KOPT-K1 (cell line): ENCODE results near the gene FRRS1.

Experiments used
- H3K27ac ChIP-seq: fragments of 200-600 bp; sonication (generic); 2 replicates; pipeline ENCODE4 v1.5.1; 2016; ENCODE audit warnings: antibody characterized with exemption, mild to moderate bottlenecking, low read depth, low read length; ENCODE audit not compliant: poor library complexity, severe bottlenecking
- H3K36me3 ChIP-seq: fragments of 200-600 bp; sonication (generic); 2 replicates; pipeline ENCODE4 v1.5.1; 2017; ENCODE audit warnings: antibody characterized with exemption, mild to moderate bottlenecking, low read length, moderate library complexity; ENCODE audit not compliant: insufficient read depth
- H3K9me3 ChIP-seq: fragments of 200-600 bp; sonication (generic); 2 replicates; pipeline ENCODE4 v1.5.1; 2017; ENCODE audit warnings: antibody characterized with exemption, low read length, mild to moderate bottlenecking; ENCODE audit not compliant: insufficient read depth, poor library complexity, severe bottlenecking

Gene FRRS1

DNA sequence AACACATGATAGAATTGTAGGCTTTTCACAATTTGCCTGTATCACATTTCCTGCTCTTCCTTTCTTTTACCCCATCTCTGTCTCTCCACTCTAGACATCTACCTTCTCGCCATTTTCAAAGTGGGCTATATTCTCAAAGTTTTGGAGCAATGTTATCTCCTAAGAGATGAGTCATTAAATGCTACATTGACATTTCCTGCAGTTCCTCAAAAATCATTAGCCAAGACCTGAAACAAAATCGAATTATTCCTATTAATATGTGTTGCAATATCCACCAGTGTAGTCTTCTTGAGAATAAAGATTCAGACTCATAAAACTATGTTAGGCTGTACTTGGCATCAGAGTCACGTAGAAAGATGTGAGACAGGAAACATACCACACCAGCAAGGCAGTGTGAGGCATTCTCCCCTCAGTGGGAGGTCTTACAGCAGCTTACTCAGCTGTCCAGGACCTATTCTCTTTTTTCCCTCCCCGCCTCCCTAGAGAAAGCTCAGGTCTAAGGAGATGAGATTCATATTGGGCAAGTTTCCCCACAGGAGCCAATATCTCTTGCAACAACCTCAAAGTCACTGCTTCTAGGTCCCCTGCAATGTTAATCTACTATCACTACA is 38.8 kb downstream of the FRRS1 start:
- H3K9me3 ChIP-seq: no peaks in the 10 kb centered on the region
- no peak overlapping the region for H3K27ac ChIP-seq
- H3K36me3 ChIP-seq: no peaks in the 10 kb centered on the region

DNA sequence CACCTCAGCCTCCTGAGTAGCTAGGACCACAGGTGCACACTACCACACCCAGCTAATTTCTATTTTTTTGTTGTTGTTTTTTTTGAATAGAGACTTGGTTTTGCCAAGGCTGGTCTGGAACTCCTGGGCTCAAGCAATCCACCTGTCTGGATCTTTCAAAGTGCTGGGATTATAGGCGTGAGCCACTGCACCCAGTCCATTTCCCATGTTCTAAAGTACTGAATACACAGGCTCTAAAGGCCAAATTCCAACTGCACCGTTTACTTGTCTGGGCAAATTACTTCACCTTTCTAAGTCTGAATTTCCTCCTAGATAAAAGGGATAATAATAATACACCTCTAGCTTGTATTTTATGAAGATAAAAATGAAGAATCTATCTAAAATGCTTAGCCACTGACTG is 39.6 kb downstream of the FRRS1 start:
- Histone ChIP-seq H3K27ac (no peak overlapping the region), H3K9me3 (no peaks in the 10 kb centered on the region), H3K36me3 (no peaks in the 10 kb centered on the region)

DNA sequence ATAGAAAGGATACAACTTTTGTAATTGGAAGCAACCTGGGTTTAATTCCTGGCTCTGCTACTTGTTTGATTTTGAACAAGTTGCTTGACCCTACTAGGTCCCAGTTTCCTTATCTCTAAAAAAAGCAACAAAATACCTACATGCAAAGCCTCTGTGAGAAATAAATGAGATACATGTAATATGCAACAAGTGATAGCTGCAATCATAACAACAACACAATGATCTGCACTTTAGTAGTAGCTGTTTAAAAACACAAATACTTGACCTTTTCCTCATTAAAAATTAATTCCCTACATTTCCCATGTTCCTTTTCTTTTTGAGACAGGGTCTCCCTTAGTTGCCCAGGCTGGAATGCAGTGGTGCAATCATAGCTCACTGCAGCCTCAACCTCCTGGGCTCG is 40.0 kb downstream of the FRRS1 start:
- H3K36me3 ChIP-seq: no peaks in the 10 kb centered on the region
- no peaks in the 10 kb centered on the region for H3K9me3 ChIP-seq
- H3K27ac ChIP-seq: no peak overlapping the region

DNA sequence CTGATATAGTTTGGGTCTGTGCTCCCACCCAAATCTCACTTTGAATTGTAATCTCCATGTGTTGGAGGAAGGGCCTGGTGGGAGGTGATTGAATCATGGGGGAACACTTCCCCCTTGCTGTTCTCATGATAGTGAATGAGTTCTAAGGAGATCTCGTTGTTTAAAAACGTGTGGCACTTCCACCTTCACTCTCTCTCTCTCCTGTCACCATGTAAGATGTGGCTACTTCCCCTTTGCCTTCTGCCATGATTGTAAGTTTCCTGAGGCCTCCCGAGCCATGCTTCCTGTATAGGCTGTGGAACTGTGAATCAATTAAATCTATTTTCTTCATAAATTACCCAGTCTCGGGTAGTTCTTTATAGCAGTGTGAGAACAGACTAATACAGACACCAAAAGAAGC is 40.4 kb downstream of the FRRS1 start:
- Histone ChIP-seq H3K9me3 (no peaks in the 10 kb centered on the region), H3K36me3 (no peaks in the 10 kb centered on the region), H3K27ac (no peak overlapping the region)

DNA sequence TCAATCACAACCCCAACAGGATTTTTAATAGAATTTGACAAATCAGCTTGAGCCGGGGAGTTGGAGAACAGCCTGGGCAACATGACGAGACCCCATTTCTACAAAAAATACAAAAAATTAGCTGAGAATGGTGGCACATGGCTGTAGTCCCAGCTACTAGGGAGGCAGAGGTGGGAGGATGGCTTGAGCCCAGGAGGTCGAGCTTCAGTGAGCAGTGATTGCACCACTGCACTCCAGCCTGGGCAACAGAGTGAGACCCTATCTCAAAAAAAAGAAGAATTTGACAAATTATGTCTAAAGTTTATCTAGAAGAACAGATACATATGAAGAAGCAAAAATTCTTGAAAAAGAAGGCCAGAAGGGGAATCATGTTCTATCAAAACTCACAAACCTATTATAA is 43.2 kb downstream of the FRRS1 start:
- no peaks in the 10 kb centered on the region for H3K36me3 ChIP-seq
- no peak overlapping the region for H3K27ac ChIP-seq
- no peaks in the 10 kb centered on the region for H3K9me3 ChIP-seq

DNA sequence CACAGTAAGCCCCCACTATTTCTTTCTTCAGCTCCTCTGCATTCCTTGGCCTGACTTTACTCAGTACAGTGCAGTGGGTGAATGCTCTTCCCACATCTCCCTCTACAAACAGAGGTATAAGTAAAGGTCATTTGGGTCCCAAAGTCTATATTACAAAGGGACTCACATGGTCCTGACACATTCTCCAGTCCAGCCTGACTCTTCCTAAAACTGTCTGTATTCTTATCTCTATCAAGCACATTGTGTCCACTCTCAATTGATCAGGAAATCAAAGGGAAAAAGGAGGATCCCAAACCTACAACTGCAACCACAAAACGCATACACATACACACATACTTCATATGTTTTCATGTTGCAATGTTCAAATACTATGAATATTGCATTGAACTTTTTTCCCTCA is 49.4 kb downstream of the FRRS1 start:
- H3K36me3 ChIP-seq: no peaks in the 10 kb centered on the region
- H3K9me3 ChIP-seq: no peaks in the 10 kb centered on the region
- no peak overlapping the region for H3K27ac ChIP-seq

DNA sequence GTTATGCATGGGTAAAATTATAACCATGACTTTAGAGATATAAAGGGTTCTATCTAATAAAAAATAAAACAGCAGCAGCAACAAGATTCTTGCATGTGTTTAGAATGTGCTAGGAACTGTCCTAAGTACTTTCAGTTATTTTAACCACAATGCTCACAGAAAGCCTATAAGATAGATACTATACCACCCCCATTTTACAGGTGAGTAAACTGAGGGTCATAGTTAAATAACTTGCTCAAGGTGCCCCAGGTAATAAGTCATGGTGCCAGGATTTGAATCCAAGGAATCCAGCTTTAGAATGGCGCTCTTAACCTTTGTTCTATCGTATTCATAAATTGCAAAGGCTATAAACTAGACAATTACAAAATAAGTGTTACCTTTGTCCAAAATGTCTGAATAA is 53.4 kb downstream of the FRRS1 start:
- H3K27ac ChIP-seq: no peak overlapping the region
- no peaks in the 10 kb centered on the region for H3K9me3 ChIP-seq
- H3K36me3 ChIP-seq: no peaks in the 10 kb centered on the region

DNA sequence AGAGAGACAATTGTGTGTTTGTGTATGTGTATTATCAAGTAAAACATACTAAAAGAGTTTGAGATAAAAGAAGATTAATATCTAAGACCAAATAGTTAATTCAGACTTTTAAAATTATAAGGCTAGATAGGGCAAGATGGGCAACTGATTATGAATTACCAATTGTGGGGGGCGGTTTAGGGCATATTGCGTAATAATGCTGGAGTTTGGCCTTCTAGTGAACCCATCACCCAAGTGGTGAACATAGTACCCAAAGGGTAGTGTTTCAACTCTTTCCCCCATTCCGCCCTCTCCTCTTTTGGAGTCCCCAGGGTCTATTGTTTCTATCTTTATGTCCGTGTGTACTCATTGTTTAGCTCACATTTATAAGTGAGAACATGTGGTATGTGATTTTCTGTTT is 55.4 kb downstream of the FRRS1 start:
- Histone ChIP-seq H3K36me3 (no peaks in the 10 kb centered on the region), H3K27ac (no peak overlapping the region), H3K9me3 (no peaks in the 10 kb centered on the region)

DNA sequence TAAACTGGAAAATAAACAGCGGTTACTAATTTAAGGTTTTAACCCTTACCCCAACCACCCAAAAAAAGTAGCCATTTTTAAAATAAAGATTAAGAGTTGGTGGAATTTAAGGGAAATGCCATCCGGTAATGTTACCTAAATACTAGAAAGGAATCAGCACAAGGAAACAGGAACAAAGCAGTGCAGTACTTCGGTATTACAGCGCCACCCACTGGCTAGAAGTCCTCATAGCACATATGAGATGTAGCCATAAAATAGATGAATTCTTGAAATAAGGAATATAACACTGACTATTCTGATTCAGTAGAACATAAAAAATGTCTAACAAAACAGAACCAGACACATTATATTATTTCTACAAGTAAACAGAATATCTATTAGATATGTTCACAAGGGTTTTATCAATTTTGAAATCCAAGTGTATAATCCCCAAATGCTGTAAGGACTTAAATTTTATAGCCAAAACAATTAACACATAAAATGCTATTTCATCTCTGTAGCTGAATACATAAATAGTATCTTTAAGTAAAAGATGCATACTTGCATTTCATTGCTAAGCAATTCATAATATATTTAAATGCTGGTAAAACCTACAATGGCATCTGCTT is 58.8 kb downstream of the FRRS1 start:
- no peaks in the 10 kb centered on the region for H3K36me3 ChIP-seq
- H3K27ac ChIP-seq: no peak overlapping the region
- no peaks in the 10 kb centered on the region for H3K9me3 ChIP-seq

DNA sequence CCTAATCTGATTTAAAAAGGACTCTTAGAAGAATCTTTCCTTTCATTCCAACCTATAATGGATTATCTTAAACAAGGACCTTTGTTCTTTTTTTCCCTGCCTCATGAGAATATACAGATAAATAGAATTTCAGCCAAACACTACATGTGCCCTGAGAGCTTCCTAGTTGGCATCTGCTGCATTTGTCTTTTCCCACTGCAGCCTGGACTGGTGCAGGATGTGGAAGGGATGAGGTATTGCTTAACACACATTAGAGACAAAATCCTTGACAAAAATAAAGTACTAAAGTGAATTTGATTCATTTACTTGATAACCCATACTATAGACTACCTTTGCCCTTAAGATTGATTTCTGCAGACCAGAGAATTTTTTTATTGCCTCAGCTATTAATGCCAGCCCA is 61.0 kb downstream of the FRRS1 start:
- H3K9me3 ChIP-seq: no peaks in the 10 kb centered on the region
- no peaks in the 10 kb centered on the region for H3K36me3 ChIP-seq
- H3K27ac ChIP-seq: no peak overlapping the region

DNA sequence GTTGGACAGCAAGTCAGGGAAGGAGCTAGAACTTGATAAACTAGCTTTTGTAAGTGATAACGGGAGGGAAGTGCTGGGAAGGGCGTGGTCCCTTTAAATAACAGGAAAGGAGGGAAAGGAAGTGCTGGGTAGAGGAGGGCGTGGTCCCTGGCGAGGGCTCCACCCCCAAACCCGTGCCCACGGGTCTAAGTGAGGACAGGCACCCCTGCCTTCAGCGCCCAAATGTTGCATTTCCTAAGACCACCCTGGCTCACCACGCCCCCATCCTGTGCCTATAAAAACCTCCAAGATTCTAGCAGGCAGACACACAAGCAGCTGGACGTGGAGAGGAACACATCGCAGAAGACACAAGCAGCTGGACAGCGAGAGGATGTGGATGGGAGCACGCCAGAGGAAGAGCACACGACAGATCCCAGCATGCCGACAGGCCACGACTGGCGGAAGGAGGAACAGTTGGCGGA is 62.0 kb downstream of the FRRS1 start:
- Histone ChIP-seq H3K36me3 (no peaks in the 10 kb centered on the region), H3K27ac (no peak overlapping the region), H3K9me3 (no peaks in the 10 kb centered on the region)

DNA sequence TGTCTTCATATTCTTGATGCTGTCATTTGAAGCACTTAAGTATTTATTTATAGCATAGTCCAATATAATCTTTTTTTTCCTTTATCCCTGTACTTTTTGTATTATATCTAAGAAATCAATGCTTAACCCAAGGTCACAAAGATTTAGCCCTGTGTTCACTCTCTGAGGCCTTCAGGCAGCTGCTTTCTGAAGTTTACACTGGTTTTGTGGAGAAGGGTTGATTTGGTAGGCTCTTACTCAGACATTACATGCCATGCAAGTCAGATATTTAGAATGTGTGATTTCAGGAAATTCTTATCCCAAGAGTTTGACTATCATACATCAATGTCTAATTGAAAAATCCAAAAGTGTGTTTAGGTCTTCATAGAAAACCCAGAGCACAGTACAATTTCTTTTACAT is 64.2 kb downstream of the FRRS1 start:
- H3K9me3 ChIP-seq: no peaks in the 10 kb centered on the region
- no peaks in the 10 kb centered on the region for H3K36me3 ChIP-seq
- H3K27ac ChIP-seq: no peak overlapping the region

DNA sequence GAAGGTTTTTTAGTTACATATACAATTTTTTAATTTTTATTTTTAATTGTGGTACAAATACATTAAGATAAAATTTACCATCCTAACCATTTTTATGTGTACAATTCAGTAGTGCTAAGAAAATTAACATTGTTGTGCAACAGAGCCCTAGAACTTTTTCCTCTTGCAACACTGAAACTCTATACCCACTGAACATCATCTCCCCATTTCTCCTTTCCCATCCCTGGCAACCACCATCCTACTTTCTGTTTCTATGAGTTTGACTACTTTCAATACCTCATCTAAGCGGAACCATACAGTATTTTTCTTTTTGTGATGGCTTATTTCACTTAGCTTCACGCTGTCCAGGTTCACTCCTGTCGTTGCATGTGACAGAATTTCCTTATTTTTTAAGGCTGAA is 66.4 kb downstream of the FRRS1 start:
- no peak overlapping the region for H3K27ac ChIP-seq
- no peaks in the 10 kb centered on the region for H3K9me3 ChIP-seq
- no peaks in the 10 kb centered on the region for H3K36me3 ChIP-seq

DNA sequence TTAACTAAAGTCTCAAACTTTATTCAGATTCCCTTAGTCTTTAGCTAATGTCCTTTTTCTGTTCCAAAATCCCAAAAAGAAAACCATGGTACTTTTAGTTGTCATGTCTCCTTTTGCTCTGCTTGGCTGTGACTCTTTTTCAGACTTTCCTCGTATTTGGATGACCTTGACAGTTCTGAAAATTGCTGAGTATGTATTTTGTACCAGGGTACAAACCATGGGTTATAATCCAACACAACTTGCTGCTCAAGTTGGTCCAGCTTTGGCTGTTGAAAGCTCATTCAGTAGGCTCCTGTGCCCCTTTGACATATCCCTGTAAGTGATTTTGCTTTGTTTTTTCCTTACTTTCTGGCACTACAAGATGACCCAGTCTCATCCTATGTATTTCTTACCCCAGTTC is 68.9 kb downstream of the FRRS1 start:
- H3K9me3 ChIP-seq: no peaks in the 10 kb centered on the region
- no peaks in the 10 kb centered on the region for H3K36me3 ChIP-seq
- no peak overlapping the region for H3K27ac ChIP-seq

DNA sequence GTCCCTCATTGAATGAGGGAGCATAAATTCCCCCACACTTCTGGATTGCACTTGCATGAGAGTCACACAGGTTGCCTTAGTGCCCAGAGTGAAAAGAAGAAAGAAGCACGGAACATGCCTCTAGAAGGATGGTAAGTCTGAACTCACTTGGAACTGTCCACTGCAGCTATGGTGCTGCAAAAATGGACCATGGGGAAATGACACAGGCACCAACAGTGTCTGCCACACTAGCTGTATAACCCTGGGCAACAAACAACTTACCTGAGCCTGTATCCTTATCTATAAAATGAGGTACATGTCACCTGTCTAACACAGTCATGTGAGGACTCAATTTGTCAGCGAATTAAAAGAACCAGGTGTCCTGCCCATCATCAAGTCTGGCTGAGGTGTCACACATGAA is 69.8 kb downstream of the FRRS1 start:
- no peaks in the 10 kb centered on the region for H3K36me3 ChIP-seq

DNA sequence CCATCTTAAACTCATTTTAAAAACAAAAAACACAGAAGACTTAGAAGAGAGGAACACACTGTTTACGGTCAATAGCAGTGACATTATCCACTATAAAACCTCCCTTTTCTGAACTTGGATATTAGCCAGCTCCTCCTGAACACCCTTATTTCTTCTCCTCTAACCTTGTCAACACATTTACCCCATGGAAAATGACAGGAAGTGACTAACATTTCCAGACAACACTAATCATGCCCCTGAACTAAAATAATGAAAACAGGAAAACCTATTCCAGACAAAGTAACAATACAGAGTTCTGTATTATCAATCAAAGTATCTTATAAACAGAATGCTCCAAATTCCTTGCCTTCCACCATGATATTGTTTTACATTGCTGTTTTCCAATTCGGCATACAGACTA is 75.3 kb downstream of the FRRS1 start:
- Histone ChIP-seq H3K27ac (no peak overlapping the region), H3K9me3 (no peaks in the 10 kb centered on the region), H3K36me3 (no peaks in the 10 kb centered on the region)

More for the DNA sequence above, 69.8 kb downstream of the FRRS1 start:
- Histone ChIP-seq H3K9me3 (no peaks in the 10 kb centered on the region), H3K27ac (no peak overlapping the region)
